SHP77 treated with DMSO at 0.1 percent for 48 hours (cell line): ENCODE data around the gene SMAGP.
"Not testable (repeated sequence)": the region's sequence is repeated elsewhere in the genome, so short reads cannot be mapped to it uniquely, and the experiment has no call there.

Experiments used
- DNase-seq: peaks from one replicate; lab custom pipeline; 2025; lab: John Stamatoyannopoulos, UW

The SMAGP gene, protein sequence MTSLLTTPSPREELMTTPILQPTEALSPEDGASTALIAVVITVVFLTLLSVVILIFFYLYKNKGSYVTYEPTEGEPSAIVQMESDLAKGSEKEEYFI

GRCh38 chr12:51270067-51270950 is at the start of gene SMAGP:
Gene SMAGP (minus strand): TSS chr12:51270415. CDS start chr12:51269278, 1,137 bp downstream.
- DNase-seq, result no peak

GRCh38 chr12:51318846-51319599 is 48.8 kb upstream of the SMAGP start:
- DNase-seq, result no peak

DNA sequence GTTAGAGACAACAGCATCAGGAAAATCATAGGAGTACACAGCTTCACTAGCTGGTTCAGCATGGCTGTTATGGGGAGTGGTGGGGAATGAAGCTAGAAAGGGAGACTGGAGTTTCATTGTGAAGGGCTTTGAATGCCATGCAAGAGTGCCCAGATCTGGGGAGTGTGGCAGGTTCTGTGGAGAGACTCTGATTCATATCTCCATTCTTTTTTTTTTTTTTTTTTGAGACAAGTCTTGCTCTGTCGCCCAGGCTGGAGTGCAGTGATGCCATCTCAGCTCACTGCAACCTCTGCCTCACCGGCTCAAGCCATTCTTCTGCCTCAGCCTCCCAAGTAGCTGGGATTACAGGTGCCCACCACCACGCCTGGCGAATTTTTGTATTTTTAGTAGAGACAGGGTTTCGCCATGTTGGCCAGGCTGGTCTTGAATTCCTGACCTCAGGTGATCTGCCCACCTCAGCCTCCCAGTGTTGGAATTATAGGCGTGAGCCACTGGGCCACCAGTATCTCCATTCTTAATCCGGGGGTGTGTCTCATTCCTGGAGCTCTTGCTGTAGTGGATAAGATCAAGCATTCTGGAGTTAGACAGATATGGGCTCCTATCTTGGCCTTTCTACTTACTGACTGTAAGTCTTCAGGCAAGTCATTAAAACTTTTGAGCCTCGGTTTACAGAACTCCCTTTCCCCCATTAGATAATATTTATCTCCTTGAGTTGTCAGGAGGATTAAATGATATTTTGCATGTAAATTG is 48.0 kb upstream of the SMAGP start:
- DNase-seq, result not testable (repeated sequence)

- DNase-seq, result no peak
Measured at GRCh38 chr12:51311389-51311788, 41.2 kb upstream of the SMAGP start.

DNA sequence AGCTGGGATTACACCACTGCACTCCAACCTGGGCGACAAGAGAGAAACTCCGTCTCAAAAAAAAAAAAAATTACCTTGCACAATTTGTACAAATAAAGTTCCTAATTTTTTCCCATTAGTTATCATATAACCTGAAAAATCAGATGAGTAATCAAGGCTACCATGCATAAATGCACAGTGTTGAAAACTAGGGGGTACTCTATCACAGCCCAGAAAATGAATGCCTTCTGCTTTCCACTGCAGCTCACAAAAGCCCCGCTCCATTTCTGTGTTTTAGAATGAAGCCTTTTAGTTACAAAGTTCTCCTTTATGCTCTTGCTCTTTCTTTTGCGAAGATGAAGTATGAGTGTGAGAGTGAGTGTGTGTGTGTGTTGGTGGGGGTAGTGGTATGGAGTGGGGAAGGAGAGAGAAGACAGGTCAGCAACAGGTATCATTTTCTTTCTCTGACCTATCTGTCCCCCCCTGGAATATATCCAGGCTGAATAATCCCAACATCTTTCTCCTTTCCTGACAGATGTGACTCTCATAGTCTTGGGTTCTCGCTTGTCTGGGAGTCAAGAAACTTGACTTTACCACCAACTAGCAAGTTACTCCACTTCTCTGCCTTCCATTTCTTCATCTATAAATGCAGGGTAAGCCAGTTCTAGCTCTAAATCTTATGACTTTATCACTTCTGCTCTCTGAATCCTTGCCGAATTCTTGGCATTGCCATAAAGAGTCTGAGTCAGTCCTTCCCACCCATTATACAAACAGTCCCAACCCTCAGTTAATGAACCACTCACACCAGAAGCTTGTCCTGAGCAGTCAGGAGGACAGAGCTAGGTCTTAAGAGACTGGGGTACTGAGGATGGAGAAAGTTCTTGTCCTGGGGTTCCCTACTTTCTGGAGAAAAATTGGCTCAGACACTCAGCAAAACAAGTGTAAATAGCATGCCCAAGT is 37.7 kb upstream of the SMAGP start:
- DNase-seq, result no peak

GRCh38 chr12:51306507-51306906 is 36.3 kb upstream of the SMAGP start:
- DNase-seq, result no peak

GRCh38 chr12:51300768-51301167 is 30.6 kb upstream of the SMAGP start:
- DNase-seq, result not testable (repeated sequence)

- DNase-seq, result no peak
Measured at GRCh38 chr12:51295651-51296050, 25.4 kb upstream of the SMAGP start.

- DNase-seq, result not testable (repeated sequence)
Measured at GRCh38 chr12:51294097-51294496, 23.9 kb upstream of the SMAGP start.

- no peak for DNase-seq
Measured at GRCh38 chr12:51293696-51294095, 23.5 kb upstream of the SMAGP start.

DNA sequence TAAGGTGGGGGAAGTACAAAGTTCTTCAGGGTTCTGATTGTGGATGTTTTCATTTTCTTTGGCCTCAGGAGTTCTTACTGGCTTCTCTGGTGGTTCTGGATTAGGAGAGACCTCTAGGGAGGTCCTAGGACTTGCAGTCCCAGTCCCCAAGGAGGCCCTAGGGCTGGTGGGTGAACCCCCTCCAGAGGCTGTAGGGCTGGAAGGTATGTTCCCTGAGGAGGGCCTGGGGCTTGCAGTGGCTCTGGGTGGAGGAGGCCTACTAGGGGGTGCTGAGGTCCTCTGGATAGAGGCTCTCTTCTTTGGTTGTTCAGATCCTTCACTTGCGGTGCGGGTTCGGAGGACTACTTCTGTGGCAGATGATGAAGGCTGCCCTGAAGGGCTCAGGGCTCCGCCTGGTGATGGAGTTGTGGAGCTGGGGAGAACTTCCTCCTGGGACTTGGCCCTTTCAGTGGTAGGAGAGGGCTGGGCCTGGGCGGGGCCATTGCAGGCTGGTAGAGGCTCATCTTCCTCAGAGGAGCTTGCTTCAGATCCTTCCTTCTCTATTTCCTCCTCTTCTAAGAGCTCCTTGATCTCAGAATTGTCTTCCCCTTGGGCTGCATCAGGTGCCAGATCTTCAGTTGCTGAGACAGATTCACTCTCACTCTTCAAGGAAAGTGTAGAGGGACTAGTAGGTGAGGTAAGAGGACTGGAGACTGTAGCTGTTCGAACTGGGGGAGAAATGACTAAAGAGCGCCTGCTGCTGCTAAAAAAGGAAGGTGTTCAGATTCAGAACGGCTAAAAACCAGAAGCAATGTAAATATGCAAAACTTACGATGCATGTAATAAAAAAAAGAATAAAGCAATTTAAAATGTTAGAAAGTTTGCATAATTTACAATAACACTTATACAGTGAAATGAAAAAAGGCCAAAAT is 21.6 kb upstream of the SMAGP start:
- not testable (repeated sequence) for DNase-seq

- DNase-seq, result no peak
Measured at GRCh38 chr12:51285843-51286242, 15.6 kb upstream of the SMAGP start.

GRCh38 chr12:51281202-51281924 is 11.1 kb upstream of the SMAGP start:
- no peak for DNase-seq

DNA sequence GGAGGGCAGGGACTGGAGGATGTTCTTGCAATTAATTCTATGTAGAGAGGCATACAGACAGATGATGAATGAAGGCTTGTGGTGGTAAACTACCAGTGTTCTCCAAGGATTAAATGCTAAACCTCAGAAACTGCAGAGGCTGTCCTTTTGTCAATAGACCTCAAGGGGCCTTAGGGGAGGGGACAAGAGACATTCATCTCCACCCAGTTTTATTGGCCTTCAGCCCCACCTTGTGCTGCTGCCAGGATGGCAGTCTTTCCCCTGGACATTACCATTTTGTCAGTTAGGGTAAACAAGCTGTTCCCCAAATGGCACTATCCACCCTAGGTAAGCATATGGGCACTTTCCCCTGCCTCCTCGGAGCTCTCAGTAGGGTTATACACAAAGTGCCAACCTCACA is 4.9 kb upstream of the SMAGP start:
- DNase-seq, result no peak

DNA sequence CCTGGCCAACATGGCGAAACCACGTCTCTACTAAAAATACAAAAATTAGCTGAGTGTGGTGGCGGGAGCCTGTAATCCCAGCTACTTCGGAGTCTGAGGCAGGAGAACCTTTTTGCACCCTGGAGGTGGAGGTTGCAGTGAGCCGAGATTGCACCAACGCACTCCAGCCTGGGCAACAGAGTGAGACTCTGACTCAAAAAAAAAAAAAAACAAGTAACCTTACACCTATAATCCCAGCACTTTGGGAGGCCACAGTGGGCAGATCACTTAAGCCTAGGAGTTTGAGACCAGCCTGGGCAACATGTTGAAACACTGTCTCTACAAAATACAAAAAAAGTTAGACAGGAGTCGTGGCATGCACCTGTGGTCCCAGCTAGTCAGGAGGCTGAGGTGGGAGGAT is 2.6 kb upstream of the SMAGP start:
- DNase-seq, result not testable (repeated sequence)

DNA sequence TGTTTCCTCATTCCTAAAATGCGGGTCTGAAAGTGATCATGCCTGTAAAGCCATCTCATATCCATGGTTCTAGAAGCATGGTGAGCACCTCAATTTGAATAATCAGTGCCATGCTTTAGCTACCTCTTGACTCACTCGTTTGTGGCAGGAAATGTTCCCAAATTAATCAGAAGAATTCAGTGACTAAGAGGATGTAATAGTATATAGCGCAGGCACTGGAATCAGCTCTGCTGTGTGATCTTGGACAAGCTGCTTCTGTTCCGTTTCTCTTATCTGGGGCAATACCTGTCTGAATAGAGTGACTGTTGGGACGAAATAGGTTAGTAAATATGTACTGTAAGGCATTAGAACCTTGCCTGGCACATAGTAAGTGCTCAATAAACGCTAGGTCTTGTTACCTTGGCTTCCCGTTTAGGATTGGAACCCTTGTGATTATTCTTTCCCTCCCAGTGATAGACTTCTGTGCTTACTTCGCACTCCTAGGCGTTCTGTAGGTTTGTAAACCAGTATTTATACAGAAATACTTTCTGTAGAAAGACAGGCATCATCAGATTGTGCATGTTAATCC is 820 bp upstream of the SMAGP start:
- DNase-seq, result no peak

DNA sequence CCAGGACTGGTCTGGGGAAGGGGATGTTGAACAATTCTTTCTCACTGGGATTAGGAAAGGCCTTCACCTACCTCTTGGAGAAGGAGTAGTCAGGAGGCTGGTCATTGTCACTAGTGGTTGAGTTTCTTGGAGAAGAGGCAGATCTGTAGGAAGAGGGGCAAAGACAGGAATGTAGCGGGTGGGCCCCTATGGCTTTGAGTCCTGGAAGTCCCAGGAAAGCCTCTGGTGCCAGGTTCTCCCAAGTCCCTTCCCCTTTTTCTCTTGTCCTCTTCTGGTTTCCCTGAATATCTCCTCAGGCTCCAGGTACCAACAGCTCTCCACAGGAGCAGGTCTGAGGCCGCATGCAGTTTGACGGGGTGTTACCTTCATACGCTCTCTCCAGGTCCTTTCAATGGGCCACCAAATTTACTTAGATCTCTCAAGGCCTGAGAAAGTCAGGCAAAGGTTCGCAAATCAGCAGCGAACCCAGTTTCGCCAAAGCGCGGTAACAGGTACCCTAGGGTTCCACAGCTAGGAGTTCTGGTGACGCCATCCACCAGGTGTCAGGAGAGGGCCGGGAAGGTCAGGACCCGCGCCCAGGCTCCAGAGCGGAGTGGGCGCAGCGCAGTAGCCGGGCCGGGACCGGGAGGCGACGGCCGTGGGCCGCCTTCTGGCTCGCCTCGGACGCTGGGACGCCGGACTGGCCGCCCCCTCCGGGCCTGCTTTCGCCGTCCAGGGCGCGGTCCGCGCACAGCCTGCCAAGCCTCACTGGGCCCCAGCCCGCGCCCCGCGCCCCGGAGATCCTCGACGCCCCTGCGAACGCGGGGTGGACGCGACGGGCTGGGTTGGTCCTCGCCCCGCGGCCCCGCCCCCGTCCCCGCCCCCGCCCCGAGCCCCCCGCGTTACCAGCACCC is 795 bp downstream of the SMAGP start:
- no peak for DNase-seq

- DNase-seq, result no peak
Measured at GRCh38 chr12:51265024-51265423, 5.2 kb downstream of the SMAGP start.
